SH-SY5Y (cell line): ENCODE measurements around the gene ADGB.

Experiments used
- GATA2 ChIP-seq: IDR thresholded peaks from 2 replicates; pipeline ENCODE4 v1.6.1; 2011; ENCODE audit warnings: mild to moderate bottlenecking, low read depth, low read length
- GATA3 ChIP-seq: IDR thresholded peaks from 2 replicates; pipeline ENCODE4 v1.6.1; 2011; ENCODE audit warnings: low read depth, mild to moderate bottlenecking, low read length, moderate library complexity

- TF ChIP-seq GATA2: no peak
- TF ChIP-seq GATA3: no peak
These were observed 74.3 kb downstream of the ADGB start for GRCh38 chr6:146673069-146673468.
